ENCODE results near the gene STAM.
"Not testable (repeated sequence)": the region's sequence is repeated elsewhere in the genome, so short reads cannot be mapped to it uniquely, and the experiment has no call there.

Gene STAM

GRCh38 chr10:17682236-17682946 is 38.4 kb downstream of the STAM start:
- no peak for DNase-seq

- DNase-seq, result no peak
Observed at GRCh38 chr10:17683541-17683940, 39.6 kb downstream of the STAM start.

GRCh38 chr10:17684537-17684936 is 40.6 kb downstream of the STAM start:
- DNase-seq, result no peak

- no peak for DNase-seq
Observed at GRCh38 chr10:17685233-17685840, 41.4 kb downstream of the STAM start.

- no peak for DNase-seq
Observed at GRCh38 chr10:17687117-17687831, 43.3 kb downstream of the STAM start.

GRCh38 chr10:17689137-17689536 is 45.2 kb downstream of the STAM start:
- no peak for DNase-seq

GRCh38 chr10:17693009-17693408 is 49.1 kb downstream of the STAM start:
- DNase-seq, result no peak

GRCh38 chr10:17698696-17699095 is 54.7 kb downstream of the STAM start:
- DNase-seq, result no peak

- no peak for DNase-seq
Observed at GRCh38 chr10:17701301-17701700, 57.4 kb downstream of the STAM start.

GRCh38 chr10:17703706-17704105 is 59.8 kb downstream of the STAM start:
- DNase-seq, result no peak

GRCh38 chr10:17708821-17709220 is 64.9 kb downstream of the STAM start:
- DNase-seq, result no peak

- no peak for DNase-seq
Observed at GRCh38 chr10:17709492-17709891, 65.5 kb downstream of the STAM start.

- no peak for DNase-seq
Observed at GRCh38 chr10:17710181-17710580, 66.2 kb downstream of the STAM start.

- no peak for DNase-seq
Observed at GRCh38 chr10:17712053-17712452, 68.1 kb downstream of the STAM start.

GRCh38 chr10:17712717-17713471 is 68.9 kb downstream of the STAM start:
- no peak for DNase-seq

GRCh38 chr10:17713758-17714157 is 69.8 kb downstream of the STAM start:
- no peak for DNase-seq

- no peak for DNase-seq
Observed at GRCh38 chr10:17716161-17716560, 72.2 kb downstream of the STAM start.

GRCh38 chr10:17722317-17723014 is 78.5 kb downstream of the STAM start:
- DNase-seq, result not testable (repeated sequence)

GRCh38 chr10:17725703-17726102 is 81.8 kb downstream of the STAM start:
- DNase-seq, result no peak

- DNase-seq, result no peak
Observed at GRCh38 chr10:17729630-17730029, 85.7 kb downstream of the STAM start.

GRCh38 chr10:17730667-17731066 is 86.7 kb downstream of the STAM start:
- DNase-seq, result no peak

- DNase-seq, result no peak
Observed at GRCh38 chr10:17731331-17732020, 87.5 kb downstream of the STAM start.
